Activated naive CD8-positive, alpha-beta T cell treated with anti-CD3 and anti-CD28 coated beads for 36 hours (primary cell): ENCODE results near the gene MUTYH. TPM values are rescaled to one million over a fixed set of nuclear protein-coding genes. Genes with fewer than 3 reads are reported as not detected.

Experiments
- DNase-seq: peaks from one replicate; pipeline ENCODE4 v3.0.0; 2021
- H3K27ac Mint-ChIP-seq: one replicate; pipeline ENCODE4 v1.8.0; 2022; ENCODE audit warnings: mild to moderate bottlenecking, moderate library complexity, mixed read lengths
- H3K27me3 Mint-ChIP-seq: one replicate; pipeline ENCODE4 v1.8.0; 2022; ENCODE audit warnings: mild to moderate bottlenecking, mixed read lengths
- H3K36me3 Mint-ChIP-seq: one replicate; pipeline ENCODE4 v1.8.0; 2021; ENCODE audit warnings: mild to moderate bottlenecking, mixed read lengths
- H3K4me1 Mint-ChIP-seq: one replicate; pipeline ENCODE4 v1.8.0; 2021; ENCODE audit warnings: mixed read lengths
- H3K4me3 Mint-ChIP-seq: one replicate; pipeline ENCODE4 v1.8.0; 2022; ENCODE audit warnings: mild to moderate bottlenecking, moderate library complexity, mixed read lengths
- H3K9me3 Mint-ChIP-seq: one replicate; pipeline ENCODE4 v1.8.0; 2022; ENCODE audit warnings: mixed read lengths
- total RNA-seq, 2 experiments: library from RNA; stranded (reverse); gene quantifications; one replicate each; pipeline ENCODE4 v1.2.3, GENCODE V29; 2021

Gene MUTYH
- total RNA-seq, 2 experiments from 2014 or later, result 54.4 to 57.9 TPM

- Mint-ChIP-seq H3K4me1 (no peaks in the 10 kb centered on the region), H3K36me3 (peaks cover 2% of the 10 kb centered on the region), H3K9me3 (peaks cover 3% of the 10 kb centered on the region), H3K27me3 (no peaks in the 10 kb centered on the region), H3K27ac (no peak overlapping the region), H3K4me3 (no peak overlapping the region)
- no peak for DNase-seq
Measured at GRCh38 chr1:45282351-45282750, 57.9 kb downstream of the MUTYH start.

Other genes starting within 250 kb of the MUTYH start
- under 1 TPM; 0.37 to 0.58 TPM for gene ZSWIM5, start 133.8 kb downstream of the MUTYH start, total RNA-seq
- gene HPDL, start 13.5 kb downstream of the MUTYH start, total RNA-seq, result 10 to 100 TPM; 51.8 to 53.0 TPM
- 10 to 100 TPM; 54.8 to 54.9 TPM for gene TOE1, start 270 bp downstream of the MUTYH start, total RNA-seq
- gene TESK2, start 150.7 kb upstream of the MUTYH start, total RNA-seq, result 1 to 10 TPM; 2.4 to 2.9 TPM
- 1 to 10 TPM; 5.2 to 5.5 TPM for gene CCDC163, start 159.6 kb upstream of the MUTYH start, total RNA-seq
- gene MMACHC, start 159.9 kb upstream of the MUTYH start, total RNA-seq, result 10 to 100 TPM; 10.3 to 10.5 TPM
- 100 to 1,000 TPM; 746 to 755 TPM for gene PRDX1, start 181.4 kb upstream of the MUTYH start, total RNA-seq
- 100 to 1,000 TPM; 181 to 203 TPM for gene AKR1A1, start 210.4 kb upstream of the MUTYH start, total RNA-seq
- 100 to 1,000 TPM; 274 to 278 TPM for gene NASP, start 243.6 kb upstream of the MUTYH start, total RNA-seq